Measurements from ENCODE around the gene ANKRD12. TPM values are rescaled to one million over a fixed set of nuclear protein-coding genes. Genes with fewer than 3 reads are reported as not detected.

ANKRD12 gene
- total RNA-seq, 4 donors from 2014 or later, result 43.5 to 59.7 (median 52.7) TPM

DNA sequence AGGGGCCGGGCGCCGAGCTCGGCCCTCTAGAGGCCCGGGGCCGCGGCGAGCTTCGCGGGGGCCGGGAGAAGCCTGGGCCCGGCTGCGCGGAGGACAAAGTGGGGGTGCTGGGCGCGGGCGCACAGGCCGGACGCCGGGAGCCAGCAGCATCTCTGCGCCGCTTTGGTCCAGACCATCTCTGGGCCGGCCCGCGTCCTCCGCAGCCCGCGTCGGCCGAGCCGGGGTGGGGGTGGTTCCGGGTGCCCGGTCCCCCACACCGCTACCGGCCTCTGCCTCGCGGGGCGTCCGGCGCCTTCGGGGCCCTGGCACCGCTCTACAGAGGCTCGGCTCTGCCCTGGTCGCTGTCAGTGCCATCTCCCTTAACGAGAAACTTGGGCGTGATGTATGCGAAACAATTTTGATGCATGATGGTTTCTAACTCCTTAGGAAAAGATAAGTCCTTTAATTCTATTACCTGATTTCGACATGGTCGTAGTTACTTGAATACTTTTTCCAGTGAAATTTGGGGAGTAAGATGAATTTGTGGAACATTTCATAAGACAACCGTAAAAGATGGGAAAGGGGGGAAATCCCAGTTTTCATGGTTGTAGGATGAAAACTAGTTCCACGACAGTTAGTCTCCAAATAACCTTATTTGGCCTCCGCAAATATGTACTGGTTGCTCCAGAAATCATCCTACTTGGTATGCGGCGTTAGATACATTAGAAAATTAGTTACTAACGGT, 198.6 kb downstream of the ANKRD12 start:
- Histone ChIP-seq H3K9me3 (no peaks in the 10 kb centered on the region), H3K27ac (peak overlapping the region; percentile 53 to 92 (median 82)), H3K4me1 (peaks cover 0 to 28% (median 8%) of the 10 kb centered on the region in 4 donors), H3K4me3 (peak overlapping the region; percentile 72 to 81 (median 76)), H3K36me3 (peaks cover 0 to 24% (median 0%) of the 10 kb centered on the region in 3 donors), H3K27me3 (no peaks in the 10 kb centered on the region)
- TF ChIP-seq POLR2A (IDR thresholded peaks at IDR 0.05) (peak in 1 of 2 donors; percentile 3), EP300 (IDR thresholded peaks at IDR 0.05) (no peak), CTCF (IDR thresholded peaks at IDR 0.05) (peak in 1 of 5 experiments; percentile 61)
- WGBS, 2 donors, result 3 to 4% methylated on average over 28 to 39 of the region's 55 CpGs
- DNase-seq (ENCODE audit: low spot score in 2 of 2), result peak in 1 of 2 donors; percentile 9

Small RNAs within 50 kb of the gene (small RNA-seq; reads per million reads assigned to genes)
- not detected for gene RF00019

Other genes with a start within 250 kb of the ANKRD12 start
- 10 to 100 TPM; 62.4 to 91.3 (median 74.6) TPM for gene NDUFV2, start 34.1 kb upstream of the ANKRD12 start, total RNA-seq
- gene TWSG1, start 198.0 kb downstream of the ANKRD12 start, total RNA-seq, result 10 to 100 TPM; 33.3 to 64.9 (median 56.9) TPM

Measured in tibial nerve (tissue), 4 donors.